GM13977 (cell line): ENCODE data around the gene SLCO2A1.

ENCODE experiments used
- DNase-seq: peaks from one replicate; pipeline ENCODE4 v3.0.0; 2012; ENCODE audit warnings: low spot score
- CTCF ChIP-seq: IDR thresholded peaks from 2 replicates; pipeline ENCODE4 v1.5.1; 2012; ENCODE audit warnings: mild to moderate bottlenecking, control low read depth; ENCODE audit not compliant: insufficient read depth; ENCODE audit errors: extremely low read depth, missing control alignments
- in situ Hi-C: fragments of 300-500 bp; cut with MboI; formaldehyde crosslinking; loops from one replicate; pipeline ENCODE4 v1.12.0; 2022; ENCODE audit warnings: low sequenced_read_pairs, low pct_unique_long_range_greater_than_20kb, mixed read lengths, inconsistent platforms; ENCODE audit not compliant: unreplicated experiment

SLCO2A1 gene

GRCh38 chr3:133937756-133938601 is 91.7 kb downstream of the SLCO2A1 start:
- DNase-seq: no peak
- in situ Hi-C loops: loop anchor here (25.0 kb wide), 1 partner anchor 524 kb away; no protein-coding TSS in a partner anchor
- TF ChIP-seq CTCF: no peak

GRCh38 chr3:133937061-133937686 is 92.6 kb downstream of the SLCO2A1 start:
- no peak for DNase-seq
- no peak for TF ChIP-seq CTCF
- in situ Hi-C loops: loop anchor here (25.0 kb wide), 1 partner anchor 525 kb away; no protein-coding TSS in a partner anchor

- no peak for TF ChIP-seq CTCF
- no peak for DNase-seq
- in situ Hi-C loops: loop anchor here (25.0 kb wide), 1 partner anchor 526 kb away; no protein-coding TSS in a partner anchor
Observed at GRCh38 chr3:133935843-133936769, 93.6 kb downstream of the SLCO2A1 start.

GRCh38 chr3:133934996-133935842 is 94.5 kb downstream of the SLCO2A1 start:
- no peak for DNase-seq
- TF ChIP-seq CTCF: no peak
- in situ Hi-C loops: loop anchor here (25.0 kb wide), 1 partner anchor 527 kb away; no protein-coding TSS in a partner anchor

GRCh38 chr3:133934073-133934970 is 95.4 kb downstream of the SLCO2A1 start:
- no peak for TF ChIP-seq CTCF
- in situ Hi-C loops: loop anchor here (25.0 kb wide), 1 partner anchor 528 kb away; no protein-coding TSS in a partner anchor
- no peak for DNase-seq
